HG03378 (cell line): Measurements from ENCODE around the gene PCDH12.

ENCODE experiments used
- ATAC-seq: cut with Tn5 transposase; IDR thresholded peaks from one replicate; pipeline ENCODE4 v1.9.1; 2021; ENCODE audit warnings: mild to moderate bottlenecking, moderate library complexity; ENCODE audit not compliant: unreplicated experiment

PCDH12 gene

GRCh38 chr5:141910271-141910673, 47.7 kb downstream of the PCDH12 start:
- no peak for ATAC-seq

- no peak for ATAC-seq
These were observed 48.8 kb downstream of the PCDH12 start for GRCh38 chr5:141909212-141909611.

DNA sequence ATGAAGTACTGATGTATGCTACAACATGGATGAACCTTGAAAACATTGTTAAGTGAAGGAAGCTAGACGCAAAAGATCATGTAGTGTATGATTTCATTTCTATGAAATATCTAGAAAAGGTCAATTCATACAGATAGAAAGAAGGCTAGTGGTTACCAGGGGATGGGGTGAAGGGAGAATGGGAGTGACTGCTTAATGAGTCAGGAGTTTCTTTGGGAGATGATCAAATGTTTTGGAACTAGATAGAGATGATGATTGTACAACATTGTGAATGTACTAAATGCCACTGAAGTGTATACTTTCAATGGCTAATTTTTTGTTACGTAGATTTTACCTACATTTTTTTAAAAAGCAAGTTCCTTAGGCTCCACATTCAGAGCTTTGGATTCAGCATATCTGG, 49.2 kb downstream of the PCDH12 start:
- no peak for ATAC-seq

DNA sequence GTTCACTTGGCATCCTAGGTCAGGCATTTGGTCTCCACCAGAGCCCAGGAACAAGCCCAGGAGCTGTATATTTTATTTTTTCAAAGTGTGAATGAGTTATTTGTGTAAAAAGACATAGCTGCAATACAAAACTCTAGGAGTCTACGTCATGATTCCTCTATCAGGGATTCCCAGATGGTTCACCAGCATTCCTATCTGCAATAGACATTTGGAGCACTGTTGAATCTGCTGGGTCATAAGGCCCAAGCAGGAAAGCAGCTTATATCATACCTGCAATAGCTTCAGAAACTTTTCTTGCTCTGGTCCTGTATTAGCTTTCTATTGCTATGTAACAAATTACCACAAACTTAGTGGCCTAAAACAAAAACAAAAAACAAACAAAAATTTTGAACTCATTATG, 51.0 kb downstream of the PCDH12 start:
- no peak for ATAC-seq

GRCh38 chr5:141906517-141906916, 51.5 kb downstream of the PCDH12 start:
- ATAC-seq, result no peak

GRCh38 chr5:141904551-141904950, 53.5 kb downstream of the PCDH12 start:
- no peak for ATAC-seq

- ATAC-seq, result no peak
These were observed 54.7 kb downstream of the PCDH12 start for GRCh38 chr5:141903261-141903660.

DNA sequence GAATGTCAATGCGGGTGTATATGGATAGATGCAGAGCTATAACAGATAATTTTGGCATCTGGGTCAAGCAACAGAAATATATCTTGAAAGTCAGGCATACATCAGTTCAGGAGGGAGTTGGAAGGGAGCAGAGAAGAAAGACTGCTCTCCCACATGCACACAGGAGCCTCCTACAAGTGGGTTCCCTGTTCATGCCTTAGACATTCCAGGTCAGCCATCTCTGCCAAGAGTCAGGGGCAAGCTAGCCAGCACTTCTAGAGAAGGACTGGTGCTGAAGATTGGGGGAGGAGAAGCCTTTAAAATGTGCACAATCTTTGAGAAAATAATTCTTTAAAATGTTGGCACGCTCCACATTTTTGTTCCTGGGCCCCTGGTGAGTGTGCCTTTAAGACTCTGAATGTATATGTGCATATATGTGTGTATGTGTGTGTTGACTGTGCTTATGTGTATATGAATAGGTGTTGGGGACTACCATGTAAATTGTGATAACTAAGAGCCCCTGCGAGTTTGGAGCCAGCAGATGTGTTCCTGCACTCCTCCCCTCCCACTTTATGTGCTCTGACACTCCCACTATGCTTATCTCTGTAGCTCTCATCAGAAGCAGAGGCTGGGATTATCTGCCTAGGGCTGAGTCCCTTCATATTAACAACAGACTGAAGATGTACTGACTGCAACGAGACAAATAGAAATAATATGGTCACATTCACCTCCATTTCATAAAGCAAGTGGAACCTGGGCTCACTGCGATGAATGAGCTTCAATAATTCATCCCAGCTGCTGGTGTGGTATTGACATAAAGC, 55.8 kb downstream of the PCDH12 start:
- ATAC-seq, result no peak

DNA sequence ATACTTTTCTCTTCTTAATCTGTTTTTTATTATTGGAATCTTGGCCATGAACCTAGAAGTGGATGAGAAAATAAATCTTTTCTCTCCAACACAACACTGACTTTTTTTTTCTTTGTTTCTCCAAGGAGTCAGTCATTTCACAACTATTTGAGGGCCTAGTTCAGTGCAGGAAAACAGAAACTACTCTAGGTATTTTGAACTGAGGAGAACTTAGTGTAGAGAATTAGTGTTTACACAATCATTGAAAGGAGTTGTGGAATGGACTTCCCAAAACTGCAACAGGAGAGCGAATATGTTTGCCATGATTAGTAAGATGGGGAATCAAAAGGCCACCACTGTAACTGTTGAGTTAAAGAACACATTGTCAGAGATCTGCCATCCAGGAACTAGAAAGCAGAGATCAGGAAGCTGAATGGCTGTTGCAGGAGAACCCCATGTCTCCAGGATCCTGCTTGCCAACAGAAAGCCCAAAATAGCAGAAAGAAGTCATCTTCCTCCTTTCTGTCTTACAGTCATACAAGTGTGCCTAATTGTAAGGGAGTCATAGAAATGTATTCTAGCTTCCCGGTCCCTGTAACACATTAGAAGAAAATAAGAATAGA, 59.5 kb downstream of the PCDH12 start:
- ATAC-seq, result no peak

DNA sequence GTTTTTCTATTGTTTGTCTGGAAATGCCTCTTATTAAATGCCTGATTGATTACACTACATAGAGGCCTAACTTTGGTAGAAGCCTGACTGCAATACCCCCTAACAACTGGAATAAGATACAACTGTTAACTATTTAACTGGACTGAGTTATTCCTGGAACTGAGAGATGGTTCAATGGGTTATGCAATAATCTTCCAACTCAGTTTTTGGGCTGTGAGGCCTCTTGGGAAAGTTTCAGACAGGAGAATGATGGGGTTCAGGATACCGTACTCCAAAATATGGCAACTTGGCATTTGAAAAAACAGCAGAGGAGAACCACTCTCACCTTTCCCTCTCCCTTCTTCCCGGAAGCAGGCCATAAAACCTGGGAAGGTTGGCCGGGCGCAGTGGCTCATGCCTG, 60.6 kb downstream of the PCDH12 start:
- no peak for ATAC-seq
